ENCODE data around the gene NACC1. TPM values are rescaled to one million over a fixed set of nuclear protein-coding genes. Genes with fewer than 3 reads are reported as not detected.
A peak's percentile ranks its signal among the peaks of the same experiment; 100 is the strongest.

Gene NACC1
- total and polyA plus RNA-seq, 2 of the 13 experiments (the other 11 are each of a cell fraction or from before 2014, with no cell fraction given): 31.8 to 42.3 TPM

DNA sequence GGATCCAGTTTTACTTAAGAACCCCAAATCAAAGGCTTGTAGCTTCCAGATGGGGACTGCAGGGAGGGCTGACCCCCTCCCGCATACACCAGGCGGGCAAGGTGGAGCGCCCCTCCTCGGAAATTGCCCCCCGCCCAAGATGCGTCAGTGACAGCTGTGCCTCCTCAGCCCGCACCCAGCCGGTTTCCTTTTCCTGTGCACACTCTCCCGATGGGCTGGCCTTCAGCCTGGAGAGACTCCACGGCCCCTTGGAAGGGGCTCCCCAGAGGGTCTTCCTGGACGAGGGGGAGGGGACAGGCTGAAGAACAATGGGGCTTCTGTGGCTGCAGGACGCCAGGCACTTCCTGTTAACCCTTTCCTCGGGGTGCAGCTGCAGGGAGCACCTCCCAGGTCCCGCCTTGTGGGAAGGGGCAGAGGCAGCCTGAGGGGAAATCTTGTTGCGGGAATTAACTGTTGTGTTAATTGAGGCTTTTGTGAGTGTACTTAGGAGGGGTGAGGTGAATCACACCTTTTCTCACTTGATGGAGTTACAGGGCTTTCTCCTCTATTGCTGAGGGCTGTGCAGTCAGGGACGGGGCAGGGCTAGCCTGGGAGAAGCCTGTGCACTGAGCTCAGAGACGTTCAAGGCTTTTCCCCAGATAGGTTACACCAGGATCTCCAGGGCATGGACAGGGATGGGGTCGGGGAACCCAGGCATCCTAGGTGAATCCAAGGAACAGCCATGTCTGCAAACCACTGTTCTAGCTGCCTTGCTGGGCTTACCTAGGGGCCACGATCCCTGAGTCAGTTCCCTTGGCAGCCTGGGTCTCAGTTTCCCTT lies 46.5 kb downstream of the NACC1 start (continued):
- TF ChIP-seq, protein P1, sequence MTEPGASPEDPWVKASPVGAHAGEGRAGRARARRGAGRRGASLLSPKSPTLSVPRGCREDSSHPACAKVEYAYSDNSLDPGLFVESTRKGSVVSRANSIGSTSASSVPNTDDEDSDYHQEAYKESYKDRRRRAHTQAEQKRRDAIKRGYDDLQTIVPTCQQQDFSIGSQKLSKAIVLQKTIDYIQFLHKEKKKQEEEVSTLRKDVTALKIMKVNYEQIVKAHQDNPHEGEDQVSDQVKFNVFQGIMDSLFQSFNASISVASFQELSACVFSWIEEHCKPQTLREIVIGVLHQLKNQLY (CRISPR knock-in tag; IDR thresholded peaks at IDR 0.05): peak; percentile 15; the same call in 1 of the 2 replicates
- TF ChIP-seq, protein P2, sequence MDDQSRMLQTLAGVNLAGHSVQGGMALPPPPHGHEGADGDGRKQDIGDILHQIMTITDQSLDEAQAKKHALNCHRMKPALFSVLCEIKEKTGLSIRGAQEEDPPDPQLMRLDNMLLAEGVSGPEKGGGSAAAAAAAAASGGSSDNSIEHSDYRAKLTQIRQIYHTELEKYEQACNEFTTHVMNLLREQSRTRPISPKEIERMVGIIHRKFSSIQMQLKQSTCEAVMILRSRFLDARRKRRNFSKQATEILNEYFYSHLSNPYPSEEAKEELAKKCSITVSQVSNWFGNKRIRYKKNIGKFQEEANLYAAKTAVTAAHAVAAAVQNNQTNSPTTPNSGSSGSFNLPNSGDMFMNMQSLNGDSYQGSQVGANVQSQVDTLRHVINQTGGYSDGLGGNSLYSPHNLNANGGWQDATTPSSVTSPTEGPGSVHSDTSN (CRISPR knock-in tag; IDR thresholded peaks at IDR 0.05; ENCODE audit: borderline replicate concordance): no peak
- TF ChIP-seq SP1 (IDR thresholded peaks at IDR 0.05): no peak
- TF ChIP-seq SP1 (CRISPR knock-in tag; IDR thresholded peaks at IDR 0.05): peak; percentile 40; the same call in 1 of the 2 replicates
- TF ChIP-seq, protein P3, sequence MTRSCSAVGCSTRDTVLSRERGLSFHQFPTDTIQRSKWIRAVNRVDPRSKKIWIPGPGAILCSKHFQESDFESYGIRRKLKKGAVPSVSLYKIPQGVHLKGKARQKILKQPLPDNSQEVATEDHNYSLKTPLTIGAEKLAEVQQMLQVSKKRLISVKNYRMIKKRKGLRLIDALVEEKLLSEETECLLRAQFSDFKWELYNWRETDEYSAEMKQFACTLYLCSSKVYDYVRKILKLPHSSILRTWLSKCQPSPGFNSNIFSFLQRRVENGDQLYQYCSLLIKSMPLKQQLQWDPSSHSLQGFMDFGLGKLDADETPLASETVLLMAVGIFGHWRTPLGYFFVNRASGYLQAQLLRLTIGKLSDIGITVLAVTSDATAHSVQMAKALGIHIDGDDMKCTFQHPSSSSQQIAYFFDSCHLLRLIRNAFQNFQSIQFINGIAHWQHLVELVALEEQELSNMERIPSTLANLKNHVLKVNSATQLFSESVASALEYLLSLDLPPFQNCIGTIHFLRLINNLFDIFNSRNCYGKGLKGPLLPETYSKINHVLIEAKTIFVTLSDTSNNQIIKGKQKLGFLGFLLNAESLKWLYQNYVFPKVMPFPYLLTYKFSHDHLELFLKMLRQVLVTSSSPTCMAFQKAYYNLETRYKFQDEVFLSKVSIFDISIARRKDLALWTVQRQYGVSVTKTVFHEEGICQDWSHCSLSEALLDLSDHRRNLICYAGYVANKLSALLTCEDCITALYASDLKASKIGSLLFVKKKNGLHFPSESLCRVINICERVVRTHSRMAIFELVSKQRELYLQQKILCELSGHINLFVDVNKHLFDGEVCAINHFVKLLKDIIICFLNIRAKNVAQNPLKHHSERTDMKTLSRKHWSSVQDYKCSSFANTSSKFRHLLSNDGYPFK (CRISPR knock-in tag; IDR thresholded peaks at IDR 0.05; ENCODE audit: borderline replicate concordance): no peak
- peak; percentile 84 for TF ChIP-seq MED13 (CRISPR knock-in tag; IDR thresholded peaks at IDR 0.05)
- TF ChIP-seq, protein P4, sequence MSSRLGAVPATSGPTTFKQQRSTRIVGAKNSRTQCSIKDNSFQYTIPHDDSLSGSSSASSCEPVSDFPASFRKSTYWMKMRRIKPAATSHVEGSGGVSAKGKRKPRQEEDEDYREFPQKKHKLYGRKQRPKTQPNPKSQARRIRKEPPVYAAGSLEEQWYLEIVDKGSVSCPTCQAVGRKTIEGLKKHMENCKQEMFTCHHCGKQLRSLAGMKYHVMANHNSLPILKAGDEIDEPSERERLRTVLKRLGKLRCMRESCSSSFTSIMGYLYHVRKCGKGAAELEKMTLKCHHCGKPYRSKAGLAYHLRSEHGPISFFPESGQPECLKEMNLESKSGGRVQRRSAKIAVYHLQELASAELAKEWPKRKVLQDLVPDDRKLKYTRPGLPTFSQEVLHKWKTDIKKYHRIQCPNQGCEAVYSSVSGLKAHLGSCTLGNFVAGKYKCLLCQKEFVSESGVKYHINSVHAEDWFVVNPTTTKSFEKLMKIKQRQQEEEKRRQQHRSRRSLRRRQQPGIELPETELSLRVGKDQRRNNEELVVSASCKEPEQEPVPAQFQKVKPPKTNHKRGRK (CRISPR knock-in tag; IDR thresholded peaks at IDR 0.05): no peak
- TF ChIP-seq ZNF282 (IDR thresholded peaks at IDR 0.05; ENCODE audit: partially characterized antibody): no peak
- no peak for TF ChIP-seq ATF7 (IDR thresholded peaks at IDR 0.05)
- TF ChIP-seq ATF7 (CRISPR knock-in tag; IDR thresholded peaks at IDR 0.05): no peak
- TF ChIP-seq ZNF383 (CRISPR knock-in tag; IDR thresholded peaks at IDR 0.05; ENCODE audit: borderline replicate concordance): no peak
- TF ChIP-seq FOXO1 (CRISPR knock-in tag; IDR thresholded peaks at IDR 0.05): peak; percentile 12; the same call in 1 of the 2 replicates
- no peak for TF ChIP-seq ZBTB8A (CRISPR knock-in tag; IDR thresholded peaks at IDR 0.05; ENCODE audit: borderline replicate concordance, low read depth)
- TF ChIP-seq RBM22 (optimal IDR thresholded peaks at IDR 0.05; ENCODE audit: low read length): no peak
- no peak for TF ChIP-seq HNRNPK (IDR thresholded peaks at IDR 0.05; ENCODE audit: low read depth, low read length, poor library complexity, severe bottlenecking)
- TF ChIP-seq, protein P5, sequence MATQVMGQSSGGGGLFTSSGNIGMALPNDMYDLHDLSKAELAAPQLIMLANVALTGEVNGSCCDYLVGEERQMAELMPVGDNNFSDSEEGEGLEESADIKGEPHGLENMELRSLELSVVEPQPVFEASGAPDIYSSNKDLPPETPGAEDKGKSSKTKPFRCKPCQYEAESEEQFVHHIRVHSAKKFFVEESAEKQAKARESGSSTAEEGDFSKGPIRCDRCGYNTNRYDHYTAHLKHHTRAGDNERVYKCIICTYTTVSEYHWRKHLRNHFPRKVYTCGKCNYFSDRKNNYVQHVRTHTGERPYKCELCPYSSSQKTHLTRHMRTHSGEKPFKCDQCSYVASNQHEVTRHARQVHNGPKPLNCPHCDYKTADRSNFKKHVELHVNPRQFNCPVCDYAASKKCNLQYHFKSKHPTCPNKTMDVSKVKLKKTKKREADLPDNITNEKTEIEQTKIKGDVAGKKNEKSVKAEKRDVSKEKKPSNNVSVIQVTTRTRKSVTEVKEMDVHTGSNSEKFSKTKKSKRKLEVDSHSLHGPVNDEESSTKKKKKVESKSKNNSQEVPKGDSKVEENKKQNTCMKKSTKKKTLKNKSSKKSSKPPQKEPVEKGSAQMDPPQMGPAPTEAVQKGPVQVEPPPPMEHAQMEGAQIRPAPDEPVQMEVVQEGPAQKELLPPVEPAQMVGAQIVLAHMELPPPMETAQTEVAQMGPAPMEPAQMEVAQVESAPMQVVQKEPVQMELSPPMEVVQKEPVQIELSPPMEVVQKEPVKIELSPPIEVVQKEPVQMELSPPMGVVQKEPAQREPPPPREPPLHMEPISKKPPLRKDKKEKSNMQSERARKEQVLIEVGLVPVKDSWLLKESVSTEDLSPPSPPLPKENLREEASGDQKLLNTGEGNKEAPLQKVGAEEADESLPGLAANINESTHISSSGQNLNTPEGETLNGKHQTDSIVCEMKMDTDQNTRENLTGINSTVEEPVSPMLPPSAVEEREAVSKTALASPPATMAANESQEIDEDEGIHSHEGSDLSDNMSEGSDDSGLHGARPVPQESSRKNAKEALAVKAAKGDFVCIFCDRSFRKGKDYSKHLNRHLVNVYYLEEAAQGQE (IDR thresholded peaks at IDR 0.05; ENCODE audit: borderline replicate concordance in 1 of 2, low read depth in 1 of 2, low read length in 2 of 2): no peak; a peak in 1 of 4 replicates

Data from HepG2 (cell line).